PC-3 (cell line): ENCODE results near the gene ANK3. TPM values are rescaled to one million over a fixed set of nuclear protein-coding genes. Genes with fewer than 3 reads are reported as not detected.

Experiments used
- ATAC-seq: fragments of 200-7000 bp; cut with Tn5 transposase; 2 replicates; pipeline ENCODE4 v1.9.1; 2020; ENCODE audit warnings: mild to moderate bottlenecking, moderate library complexity
- BruUV-seq: library from RNA; stranded (reverse); fragments of 400-500 nt; replicated peaks from 2 replicates; lab custom pipeline; 2021; lab: Mats Ljungman, UMichigan
- CTCF ChIA-PET: fragments of 300-600 bp; sonication (Branson Sonifier 250); formaldehyde crosslinking; loops from one replicate; lab custom pipeline; 2022; ENCODE audit warnings: antibody characterized with exemption; lab: Charles Lee
- POLR2A ChIA-PET: fragments of 300-600 bp; sonication (Branson Sonifier 250); formaldehyde crosslinking; loops from one replicate; lab custom pipeline; 2022; ENCODE audit warnings: antibody characterized with exemption; ENCODE audit not compliant: unreplicated experiment; lab: Charles Lee
- DNase-seq: peaks from one replicate; pipeline ENCODE4 v3.0.0-alpha.2; 2015
- H2AFZ ChIP-seq: fragments of 300-600 bp; sonication (generic); 2 replicates; pipeline ENCODE4 v1.6.0; 2016; ENCODE audit warnings: antibody characterized with exemption, low read length
- H3F3A ChIP-seq: fragments of 300-600 bp; sonication (generic); one replicate; pipeline ENCODE4 v1.6.0; 2017; ENCODE audit warnings: antibody characterized with exemption, low read length, control low read depth, mild to moderate bottlenecking; ENCODE audit not compliant: unreplicated experiment
- H3K27ac ChIP-seq: fragments of 300-600 bp; sonication (generic); 2 replicates; pipeline ENCODE4 v1.5.1; 2016; ENCODE audit warnings: mild to moderate bottlenecking, low read length
- H3K27me3 ChIP-seq: fragments of 300-600 bp; sonication (generic); 2 replicates; pipeline ENCODE4 v1.6.1; 2016; ENCODE audit warnings: low read length, mixed read lengths
- H3K36me3 ChIP-seq: fragments of 300-600 bp; sonication (generic); 2 replicates; pipeline ENCODE4 v1.6.1; 2016; ENCODE audit warnings: low read depth, mixed run types, low read length, mixed read lengths
- H3K4me1 ChIP-seq: fragments of 300-600 bp; sonication (generic); 2 replicates; pipeline ENCODE4 v1.5.1; 2016; ENCODE audit warnings: low read length; ENCODE audit not compliant: insufficient read depth
- H3K4me2 ChIP-seq: fragments of 300-600 bp; sonication (generic); 2 replicates; pipeline ENCODE4 v1.6.0; 2016; ENCODE audit warnings: low read length
- H3K4me3 ChIP-seq: fragments of 300-600 bp; sonication (generic); 2 replicates; pipeline ENCODE4 v1.5.1; 2016; ENCODE audit warnings: mild to moderate bottlenecking, low read length, mixed read lengths
- H3K79me2 ChIP-seq: fragments of 300-600 bp; sonication (generic); 2 replicates; pipeline ENCODE4 v1.6.1; 2017; ENCODE audit warnings: low read length, mixed read lengths
- H3K9ac ChIP-seq: fragments of 300-600 bp; sonication (generic); 2 replicates; pipeline ENCODE4 v1.6.0; 2016; ENCODE audit warnings: mild to moderate bottlenecking, low read length
- H3K9me2 ChIP-seq: fragments of 300-600 bp; sonication (generic); replicated peaks from 2 replicates; pipeline ENCODE4 v1.6.1; 2016; ENCODE audit warnings: mixed run types, low read length, mixed read lengths
- H3K9me3 ChIP-seq: fragments of 300-600 bp; sonication (generic); 2 replicates; pipeline ENCODE4 v1.6.1; 2016; ENCODE audit warnings: low read length, mixed read lengths
- H4K20me1 ChIP-seq: fragments of 300-600 bp; sonication (generic); 2 replicates; pipeline ENCODE4 v1.6.1; 2016; ENCODE audit warnings: low read length, mixed read lengths
- EZH2 ChIP-seq: fragments of 300-600 bp; sonication (generic); IDR thresholded peaks from one replicate; pipeline ENCODE4 v1.6.1; 2017; ENCODE audit warnings: antibody characterized with exemption, mild to moderate bottlenecking, low read length; ENCODE audit not compliant: unreplicated experiment
- EZH2phosphoT487 ChIP-seq: fragments of 300-600 bp; sonication (generic); IDR thresholded peaks from 2 replicates; pipeline ENCODE4 v1.6.1; 2018; ENCODE audit warnings: mild to moderate bottlenecking, antibody characterized with exemption, low read length, borderline replicate concordance
- intact Hi-C: fragments of 100-400 bp; cut with micrococcal nuclease; formaldehyde crosslinking; loops from 2 replicates; pipeline ENCODE4 v1.9.0; 2023
- total RNA-seq: library from RNA; depleted of rRNA; stranded (reverse); fragments of >200 nt; gene quantifications from 2 replicates; pipeline ENCODE4 v1.2.3, GENCODE V29; 2014
- TF ChIP-seq, protein P1 (sequence below): fragments of 300-600 bp; sonication (generic); conservative IDR thresholded peaks from 2 replicates; pipeline ENCODE4 v1.5.1; 2017; ENCODE audit warnings: antibody characterized with exemption, low read depth, mild to moderate bottlenecking, low read length

ANK3 gene
- total RNA-seq, 1 experiment from 2014 or later, result 29.5 TPM

DNA sequence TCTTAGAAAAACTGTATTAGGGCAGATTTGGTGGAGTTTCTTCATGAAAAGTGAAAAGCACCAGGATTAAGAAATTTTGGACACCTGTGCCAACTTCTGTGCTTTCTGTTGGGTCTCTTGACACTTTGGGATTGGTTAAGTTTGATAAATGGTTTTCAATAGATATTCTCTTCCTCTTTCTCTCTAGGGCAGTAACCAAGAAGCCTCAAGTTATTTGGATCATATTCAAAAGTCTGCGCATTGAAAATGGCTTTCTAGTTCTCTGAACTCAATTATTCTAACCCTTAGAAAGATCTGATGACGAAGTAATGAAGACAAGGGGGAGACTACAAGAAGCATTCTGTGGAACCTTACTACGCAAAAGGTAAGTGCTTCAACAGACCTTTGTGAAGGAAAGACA lies 339.3 kb downstream of the ANK3 start:
- Histone ChIP-seq H3K9me3 (no peaks in the 10 kb centered on the region), H3K9ac (no peak overlapping the region), H3K79me2 (no peaks in the 10 kb centered on the region), H4K20me1 (no peaks in the 10 kb centered on the region), H3K4me1 (peaks cover 3% of the 10 kb centered on the region; the same call in 1 of the 2 replicates), H3K27me3 (no peaks in the 10 kb centered on the region), H3K36me3 (no peaks in the 10 kb centered on the region), H3K4me3 (no peak overlapping the region), H3K9me2 (no peaks in the 10 kb centered on the region), H3K4me2 (no peak overlapping the region), H3K27ac (no peak overlapping the region), H2AFZ (no peak overlapping the region), H3F3A (no peaks in the 10 kb centered on the region)
- DNase-seq, result no peak
- BruUV-seq, result no TSS peak
- ATAC-seq, result no peak
- CTCF ChIA-PET, result interaction anchor here (0.7 kb wide), 1 partner anchor 15 kb away, joined by 3 read pairs; no protein-coding TSS in a partner anchor
- TF ChIP-seq EZH2phosphoT487, result no peak
- TF ChIP-seq EZH2, result no peak
- TF ChIP-seq, protein P1, sequence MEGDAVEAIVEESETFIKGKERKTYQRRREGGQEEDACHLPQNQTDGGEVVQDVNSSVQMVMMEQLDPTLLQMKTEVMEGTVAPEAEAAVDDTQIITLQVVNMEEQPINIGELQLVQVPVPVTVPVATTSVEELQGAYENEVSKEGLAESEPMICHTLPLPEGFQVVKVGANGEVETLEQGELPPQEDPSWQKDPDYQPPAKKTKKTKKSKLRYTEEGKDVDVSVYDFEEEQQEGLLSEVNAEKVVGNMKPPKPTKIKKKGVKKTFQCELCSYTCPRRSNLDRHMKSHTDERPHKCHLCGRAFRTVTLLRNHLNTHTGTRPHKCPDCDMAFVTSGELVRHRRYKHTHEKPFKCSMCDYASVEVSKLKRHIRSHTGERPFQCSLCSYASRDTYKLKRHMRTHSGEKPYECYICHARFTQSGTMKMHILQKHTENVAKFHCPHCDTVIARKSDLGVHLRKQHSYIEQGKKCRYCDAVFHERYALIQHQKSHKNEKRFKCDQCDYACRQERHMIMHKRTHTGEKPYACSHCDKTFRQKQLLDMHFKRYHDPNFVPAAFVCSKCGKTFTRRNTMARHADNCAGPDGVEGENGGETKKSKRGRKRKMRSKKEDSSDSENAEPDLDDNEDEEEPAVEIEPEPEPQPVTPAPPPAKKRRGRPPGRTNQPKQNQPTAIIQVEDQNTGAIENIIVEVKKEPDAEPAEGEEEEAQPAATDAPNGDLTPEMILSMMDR, result no peak
- intact Hi-C loops, result no loop called here
- POLR2A ChIA-PET, result no interaction called here

DNA sequence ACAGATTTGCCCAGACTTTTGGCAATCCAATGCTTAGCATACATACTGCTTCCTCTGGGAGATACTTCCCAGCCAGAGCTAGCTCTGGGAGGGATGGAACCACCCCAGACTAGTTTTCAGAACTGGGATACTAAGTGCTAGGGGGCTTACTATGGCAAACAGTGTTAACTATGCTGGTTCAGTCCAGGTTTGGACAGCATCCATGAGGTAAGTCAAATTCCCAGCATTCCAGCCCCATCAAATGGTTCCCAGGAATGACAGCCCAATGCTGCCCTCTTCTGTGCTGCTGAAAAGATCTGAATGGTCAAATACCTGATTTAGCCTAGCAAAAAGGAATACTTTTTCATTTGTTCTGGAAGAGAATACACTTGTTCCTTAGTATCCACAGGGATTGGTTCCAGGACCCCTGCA lies 341.6 kb downstream of the ANK3 start:
- H4K20me1 ChIP-seq, result no peaks in the 10 kb centered on the region
- no peak overlapping the region for H3K9ac ChIP-seq
- H3K4me2 ChIP-seq, result no peak overlapping the region
- intact Hi-C loops, result loop anchor here (1.0 to 10.0 kb wide), 5 partner anchors 183 to 803 kb away; no protein-coding TSS in a partner anchor
- no peaks in the 10 kb centered on the region for H3K36me3 ChIP-seq
- H3K79me2 ChIP-seq, result no peaks in the 10 kb centered on the region
- H3K4me1 ChIP-seq, result peaks cover 15% of the 10 kb centered on the region
- no peak overlapping the region for H2AFZ ChIP-seq
- no peak for TF ChIP-seq EZH2phosphoT487
- TF ChIP-seq EZH2, result no peak
- TF ChIP-seq, protein P1, result peak; percentile 90
- DNase-seq (peak; percentile 87), ATAC-seq (peak; percentile 82)
- H3K4me3 ChIP-seq, result no peak overlapping the region
- ChIA-PET POLR2A (no interaction called here), CTCF (interaction anchor here (0.7 kb wide), 1 partner anchor 25 kb away, joined by 3 read pairs; no protein-coding TSS in a partner anchor)
- no peaks in the 10 kb centered on the region for H3K9me3 ChIP-seq
- H3K27ac ChIP-seq, result no peak overlapping the region
- no peaks in the 10 kb centered on the region for H3K27me3 ChIP-seq
- H3K9me2 ChIP-seq, result no peaks in the 10 kb centered on the region
- H3F3A ChIP-seq, result no peaks in the 10 kb centered on the region
- no TSS peak for BruUV-seq

DNA sequence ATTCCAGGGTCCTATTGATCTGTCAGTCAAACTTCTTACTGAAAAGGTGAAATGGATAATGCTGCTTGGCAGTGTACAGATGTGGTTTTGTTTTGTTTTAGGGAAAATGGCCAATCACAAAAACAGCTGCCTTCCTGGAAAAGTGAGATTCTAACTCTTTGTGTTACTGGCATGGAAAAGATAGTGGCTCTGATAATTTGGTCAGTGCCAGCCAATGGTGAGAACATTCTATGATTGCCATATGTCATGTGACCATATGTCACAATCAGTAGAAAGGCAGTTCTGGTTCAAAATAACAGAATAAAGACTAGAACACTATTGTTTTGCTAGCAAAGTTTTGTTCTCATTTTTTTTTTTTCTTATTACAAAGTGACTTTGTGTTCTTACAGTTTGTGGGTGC lies 344.1 kb downstream of the ANK3 start:
- TF ChIP-seq, protein P1, result no peak
- TF ChIP-seq EZH2, result no peak
- no peak for TF ChIP-seq EZH2phosphoT487
- POLR2A ChIA-PET, result no interaction called here

More for the DNA sequence above, 344.1 kb downstream of the ANK3 start:
- ATAC-seq (no peak), DNase-seq (no peak)
- no peaks in the 10 kb centered on the region for H3K9me2 ChIP-seq
- peaks cover 40% of the 10 kb centered on the region for H3K4me1 ChIP-seq
- H3K27ac ChIP-seq, result no peak overlapping the region
- no peaks in the 10 kb centered on the region for H3K79me2 ChIP-seq
- CTCF ChIA-PET, result no interaction called here
- intact Hi-C loops, result loop anchor here (5.0 to 10.0 kb wide), 2 partner anchors 233 to 801 kb away; no protein-coding TSS in a partner anchor
- no peaks in the 10 kb centered on the region for H3K9me3 ChIP-seq
- H4K20me1 ChIP-seq, result no peaks in the 10 kb centered on the region
- H3K36me3 ChIP-seq, result no peaks in the 10 kb centered on the region
- H3K9ac ChIP-seq, result no peak overlapping the region
- H2AFZ ChIP-seq, result no peak overlapping the region
- no peaks in the 10 kb centered on the region for H3K27me3 ChIP-seq
- no TSS peak for BruUV-seq
- peaks cover 2% of the 10 kb centered on the region for H3F3A ChIP-seq
- no peak overlapping the region for H3K4me3 ChIP-seq
- H3K4me2 ChIP-seq, result no peak overlapping the region
